Activated effector memory CD4-positive, alpha-beta T cell treated with anti-CD3 and anti-CD28 coated beads, Interleukin-2, amount 50 U/mL, for 16 hours (primary cell): ENCODE results near the gene WAPL.
A peak's percentile ranks its signal among the peaks of the same experiment; 100 is the strongest.

Experiments
- DNase-seq: peaks from one replicate; pipeline ENCODE4 v3.0.0-alpha.2; 2020

Gene WAPL

DNA sequence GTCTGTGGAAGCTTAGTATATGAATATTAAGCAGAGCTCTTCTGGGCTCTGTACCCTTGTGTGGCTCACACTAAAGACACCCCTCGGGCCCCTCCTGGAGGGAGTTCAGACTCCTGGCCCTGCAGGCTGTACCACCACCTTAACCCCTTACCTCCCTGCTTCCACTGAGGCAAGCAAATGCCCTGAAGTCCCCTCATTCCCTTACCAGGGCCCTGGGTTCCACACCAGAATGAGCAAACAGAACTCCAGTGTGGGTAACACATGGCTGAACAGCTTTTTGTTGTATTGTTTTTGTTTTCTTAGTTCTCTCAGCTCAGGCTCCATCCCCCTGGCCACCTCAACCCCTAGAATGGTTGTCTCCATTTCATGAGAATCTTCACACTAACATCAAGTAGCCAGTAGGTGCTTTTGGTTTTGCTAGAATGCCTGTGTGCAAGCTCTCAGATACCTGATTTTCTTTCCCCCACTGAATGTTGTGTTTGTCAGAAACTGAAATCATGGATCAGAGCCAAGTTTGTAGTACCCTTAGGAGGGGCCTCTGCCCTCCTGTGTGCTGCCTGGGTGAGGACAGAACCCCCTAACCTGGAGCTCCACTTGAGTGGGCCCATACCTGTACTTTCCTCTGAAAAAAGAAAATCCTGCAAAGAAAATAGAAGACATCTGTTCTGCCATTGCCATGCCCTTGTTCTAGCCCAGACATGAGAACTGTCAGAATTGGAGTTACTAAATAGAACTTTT lies 2.8 kb upstream of the WAPL start:
- no peak for DNase-seq

DNA sequence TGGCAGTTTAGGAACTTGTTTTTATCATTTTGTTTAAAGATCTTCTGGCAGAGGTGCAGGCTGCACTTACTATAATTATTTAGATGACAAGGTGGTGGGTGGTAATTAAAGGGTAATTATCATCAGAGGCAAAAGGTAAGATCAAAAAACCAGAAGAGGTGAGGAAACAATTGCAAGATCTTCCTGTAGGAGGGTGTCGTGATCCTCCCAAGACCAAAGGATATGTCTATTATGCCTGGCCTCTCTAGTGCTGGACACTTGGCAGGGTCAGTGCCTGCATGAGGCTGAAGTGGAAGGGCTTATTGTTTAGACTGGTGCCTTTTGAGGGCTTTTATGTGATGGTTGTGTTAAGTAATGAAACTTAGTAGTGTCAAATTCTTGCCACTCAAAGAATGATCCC lies 1.8 kb upstream of the WAPL start:
- no peak for DNase-seq

GRCh38 chr10:86522510-86522855 lies 891 bp upstream of the WAPL start:
- no peak for DNase-seq

DNA sequence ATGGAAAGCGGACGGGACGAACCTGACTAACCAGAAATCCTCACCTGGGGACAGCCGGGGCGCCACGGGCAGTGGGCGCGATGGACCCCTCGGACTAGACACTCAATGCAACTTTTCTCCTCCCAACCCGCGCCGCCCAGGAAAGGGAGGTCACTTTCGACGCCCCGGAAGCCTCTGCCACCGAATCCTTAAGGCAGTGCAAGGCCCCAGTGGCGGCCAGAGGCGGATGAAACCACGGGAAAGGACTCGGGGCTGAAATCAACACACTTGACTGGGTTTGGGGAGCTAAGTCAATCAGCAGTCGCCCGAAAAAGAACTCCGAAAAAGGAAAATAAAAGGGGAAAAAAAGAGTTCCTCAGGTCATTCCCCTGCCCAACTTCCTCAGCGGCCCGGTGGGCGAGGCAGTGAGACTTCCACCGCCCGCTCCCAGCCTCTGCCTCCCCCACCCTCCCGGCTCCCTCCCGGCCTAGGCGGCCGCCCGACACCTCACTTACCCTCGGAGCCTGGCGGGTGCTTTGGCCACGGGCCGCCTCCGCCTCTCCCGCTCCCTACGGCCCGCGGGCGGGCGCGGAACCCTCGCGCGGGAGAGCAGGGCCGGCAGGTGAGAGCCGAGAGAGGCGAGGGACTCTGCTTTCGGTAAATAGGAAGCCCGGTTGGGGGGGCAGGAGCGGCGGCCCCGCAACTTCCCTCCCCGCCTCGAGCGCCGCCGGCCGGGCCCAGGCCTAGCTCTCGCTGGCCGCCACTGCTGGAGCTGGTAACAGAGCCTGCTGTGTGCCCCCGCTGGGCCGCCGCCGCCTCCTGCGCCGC lies 518 bp downstream of the WAPL start:
- peak; percentile 86 for DNase-seq

DNA sequence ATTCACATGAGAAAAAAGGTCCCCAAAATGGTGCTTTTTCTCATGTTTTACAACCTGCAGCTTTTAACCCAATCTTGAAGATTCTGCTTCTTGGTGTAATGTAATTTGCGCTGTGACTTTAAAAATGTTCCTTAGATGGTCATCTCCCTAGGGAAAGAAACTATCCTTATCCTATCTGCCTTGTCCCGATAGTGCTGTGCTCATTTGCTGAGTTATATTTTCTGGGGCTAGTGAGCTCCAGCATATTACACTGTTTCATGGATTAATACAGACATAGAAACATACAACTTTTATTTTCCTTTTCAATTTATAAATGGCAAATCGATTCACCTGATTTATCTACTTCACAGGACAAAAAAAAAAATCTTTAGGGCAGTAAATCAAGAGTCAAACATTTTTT lies 2.8 kb downstream of the WAPL start:
- no peak for DNase-seq

- no peak for DNase-seq
Measured at GRCh38 chr10:86512137-86512536, 9.5 kb downstream of the WAPL start.

- DNase-seq = no peak
Measured at GRCh38 chr10:86511027-86511865, 10.3 kb downstream of the WAPL start.

DNA sequence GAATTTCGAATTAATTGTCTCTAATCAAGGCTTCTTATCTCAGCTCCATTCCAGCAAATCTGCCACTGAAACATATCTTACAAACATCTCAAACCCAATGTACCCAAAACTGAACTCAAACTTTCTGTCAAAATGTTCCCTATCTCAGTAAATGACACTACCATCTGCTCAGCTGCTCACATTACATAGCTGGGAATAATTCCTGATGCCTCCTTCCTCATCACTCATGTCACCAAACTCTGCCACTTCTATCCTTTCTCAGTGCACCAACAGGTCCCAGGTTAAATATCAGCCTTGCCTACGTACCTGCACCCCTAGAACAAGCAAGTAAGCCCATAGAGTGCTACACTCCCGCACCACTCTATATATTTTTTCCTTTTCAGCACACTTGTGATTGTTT lies 12.4 kb downstream of the WAPL start:
- DNase-seq = no peak

GRCh38 chr10:86508217-86508616 lies 13.4 kb downstream of the WAPL start:
- no peak for DNase-seq

- DNase-seq = no peak
Measured at GRCh38 chr10:86506499-86506898, 15.1 kb downstream of the WAPL start.

DNA sequence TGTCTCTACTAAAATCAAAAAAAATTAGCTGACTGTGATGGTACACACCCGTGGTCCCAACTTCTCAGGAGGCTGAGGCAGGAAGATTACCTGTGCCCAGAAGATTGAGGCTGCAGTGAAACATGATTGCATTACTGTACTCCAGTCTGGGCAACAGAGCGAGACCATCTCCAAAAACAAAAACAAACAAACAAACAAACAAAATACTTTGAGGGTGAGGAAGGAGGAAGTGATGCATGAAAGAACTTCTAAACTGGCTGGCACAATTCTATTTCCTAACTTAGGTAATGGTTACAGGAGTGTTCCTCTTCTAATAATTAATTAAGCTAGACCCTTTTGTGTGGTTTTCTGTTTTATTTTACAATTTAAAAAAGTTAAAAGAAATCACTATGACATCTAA lies 15.5 kb downstream of the WAPL start:
- no peak for DNase-seq

DNA sequence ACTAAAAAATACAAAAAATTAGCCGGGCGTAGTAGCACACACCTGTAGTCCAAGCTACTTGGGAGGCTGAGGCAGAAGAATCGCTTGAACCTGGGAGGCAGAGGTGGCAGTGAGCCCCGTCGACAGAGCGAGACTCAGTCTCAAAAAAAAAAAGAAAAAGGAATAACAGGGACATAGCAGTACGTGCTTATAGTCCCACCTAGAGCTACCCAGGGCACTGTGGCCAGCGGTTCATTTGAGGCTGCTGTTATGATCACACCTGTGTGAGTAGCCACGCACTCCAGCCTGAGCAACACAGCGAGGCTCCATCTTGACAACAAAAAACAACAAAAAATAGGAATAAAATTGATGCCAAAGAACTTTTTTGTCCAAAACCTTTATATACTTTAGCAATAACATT lies 17.1 kb downstream of the WAPL start:
- no peak for DNase-seq

DNA sequence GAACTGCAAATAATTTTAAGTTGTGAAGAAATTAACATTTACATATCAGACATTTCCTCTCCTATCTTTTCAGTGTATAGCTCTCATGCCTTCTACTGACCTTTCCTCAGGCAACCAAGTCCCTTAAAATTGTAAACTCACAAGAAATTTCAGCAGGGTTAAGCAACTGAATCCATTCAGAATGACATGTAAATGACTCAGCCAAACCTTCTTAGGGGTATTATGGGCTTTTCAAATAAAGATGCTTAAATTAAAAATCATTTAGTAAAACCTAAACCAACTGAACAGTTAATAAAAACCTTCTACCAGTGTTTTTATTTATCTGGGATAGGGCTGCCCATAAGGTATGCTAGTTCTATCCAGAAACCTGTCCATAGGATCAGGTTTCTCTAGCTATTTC lies 20.7 kb downstream of the WAPL start:
- no peak for DNase-seq

DNA sequence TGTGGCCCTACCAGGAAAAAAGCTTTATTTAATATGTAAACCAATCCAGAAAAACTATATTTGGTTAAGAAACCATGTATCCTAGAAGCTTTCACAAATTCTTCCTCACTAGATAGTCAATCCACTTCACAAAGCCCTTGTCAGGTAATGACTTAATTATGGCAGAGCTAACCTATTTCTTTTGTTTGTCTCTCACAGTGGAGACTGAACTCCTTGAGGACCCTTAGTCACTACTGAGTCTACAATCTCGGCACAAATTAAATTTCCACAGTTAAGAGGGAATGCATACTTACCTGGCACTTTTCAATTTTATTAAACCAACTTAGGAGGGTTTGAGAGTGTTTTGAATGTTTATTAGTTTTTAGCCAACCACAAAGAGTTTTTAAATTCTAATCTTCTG lies 23.0 kb downstream of the WAPL start:
- DNase-seq = no peak

DNA sequence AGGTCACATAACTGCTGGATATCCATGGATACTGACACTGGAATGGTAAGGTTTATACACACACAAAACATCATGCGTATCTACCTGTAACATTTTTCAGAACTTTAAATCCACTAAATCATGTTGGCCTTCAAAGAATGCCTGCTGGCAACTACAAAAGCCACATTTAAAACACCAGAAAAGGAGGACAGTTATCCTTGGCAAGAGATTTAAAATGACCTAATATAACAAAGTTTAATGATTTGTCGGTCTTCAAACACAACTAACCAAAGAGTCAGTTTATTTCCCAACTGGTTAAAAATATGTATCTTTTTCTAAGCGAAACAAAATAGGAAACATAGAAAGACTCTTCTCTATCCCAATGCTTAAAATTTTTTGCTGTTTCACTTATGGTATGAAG lies 24.0 kb downstream of the WAPL start:
- DNase-seq = no peak

DNA sequence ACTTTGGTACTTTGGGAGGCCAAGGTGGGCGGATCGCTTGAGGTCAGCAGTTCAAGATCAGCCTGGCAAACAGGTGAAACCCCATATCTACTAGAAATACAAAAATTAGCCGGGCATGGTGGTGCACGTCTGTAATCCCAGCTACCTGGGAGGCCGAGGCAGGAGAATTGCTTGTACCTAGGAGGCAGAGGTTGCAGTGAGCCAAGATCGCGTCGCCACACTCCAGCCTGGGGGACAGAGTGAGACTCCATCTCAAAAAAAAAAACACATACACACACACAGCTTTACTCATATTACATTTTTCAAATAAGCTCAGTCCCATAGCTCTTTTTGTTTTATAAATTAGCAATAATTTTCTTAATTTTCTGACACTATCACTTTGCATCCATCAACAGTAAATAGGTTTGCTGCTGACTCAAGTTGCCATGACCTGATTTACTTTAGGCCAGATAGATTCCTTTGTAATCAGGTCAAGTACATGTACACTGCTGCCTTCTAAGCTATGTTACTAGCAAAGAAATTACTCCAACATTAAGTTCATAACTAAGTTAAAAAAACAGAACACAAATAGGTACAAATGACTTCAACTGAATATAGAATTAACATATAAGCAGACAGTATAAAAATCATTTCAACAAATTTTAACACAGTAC lies 31.5 kb downstream of the WAPL start:
- no peak for DNase-seq

- no peak for DNase-seq
Measured at GRCh38 chr10:86489071-86489810, 32.4 kb downstream of the WAPL start.

- DNase-seq = no peak
Measured at GRCh38 chr10:86486856-86487255, 34.7 kb downstream of the WAPL start.

DNA sequence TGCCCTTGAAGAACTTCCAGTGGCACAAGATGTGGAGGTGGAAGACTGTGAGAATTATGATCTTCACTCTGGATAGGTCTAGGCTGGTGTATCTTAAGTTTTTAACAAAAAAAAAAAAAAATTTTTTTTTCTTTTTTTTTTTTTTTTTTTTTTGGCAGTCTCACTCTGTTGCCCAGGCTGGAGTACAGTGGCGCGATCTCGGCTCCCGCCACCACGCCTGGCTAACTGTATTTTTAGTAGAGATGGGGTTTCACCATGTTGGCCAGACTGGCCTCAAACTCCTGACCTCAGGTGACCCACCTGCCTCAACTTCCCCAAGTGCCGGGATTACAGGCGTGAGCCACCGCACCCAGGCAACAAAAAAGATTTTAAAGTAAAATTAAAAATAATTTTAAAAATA lies 37.9 kb downstream of the WAPL start:
- DNase-seq = no peak

- no peak for DNase-seq
Measured at GRCh38 chr10:86481761-86482160, 39.8 kb downstream of the WAPL start.

DNA sequence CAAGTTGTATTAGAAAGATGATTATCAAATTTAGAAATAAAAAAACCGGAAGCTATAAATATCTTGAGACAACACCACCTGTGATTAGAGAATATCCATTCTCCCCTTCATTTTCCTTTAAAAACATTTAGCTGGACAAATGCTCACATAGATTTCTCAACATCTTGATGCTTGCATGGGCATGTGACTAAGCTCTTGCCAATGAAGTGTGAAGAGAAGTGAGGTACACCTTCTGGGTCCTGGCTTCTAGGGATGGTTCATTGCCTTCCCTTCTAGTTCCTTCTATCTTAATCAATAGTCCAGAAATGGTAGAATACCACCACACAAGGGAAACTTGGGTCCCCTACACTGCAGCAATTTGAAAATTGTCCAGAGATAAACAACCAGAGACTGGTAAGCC lies 41.0 kb downstream of the WAPL start:
- no peak for DNase-seq

DNA sequence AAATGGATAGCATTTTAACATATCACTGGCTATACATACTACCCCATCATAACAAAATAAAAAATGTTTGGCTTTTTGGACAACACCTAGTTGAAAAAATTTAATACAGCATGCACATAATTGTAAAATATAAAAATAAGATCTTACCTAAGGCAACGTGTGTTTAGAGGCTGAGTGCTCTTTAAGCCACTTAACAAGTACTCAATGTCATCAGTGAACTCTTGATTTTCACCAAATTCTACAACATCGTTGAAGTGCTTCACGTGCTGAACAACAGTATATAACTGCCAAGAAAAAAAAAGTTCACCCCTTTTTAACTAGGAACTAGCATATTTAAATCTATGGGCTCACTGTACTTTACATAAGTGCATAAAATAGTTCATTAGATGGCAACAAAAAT lies 49.5 kb downstream of the WAPL start:
- no peak for DNase-seq
